ENCODE measurements around the gene HINT2.

DNA sequence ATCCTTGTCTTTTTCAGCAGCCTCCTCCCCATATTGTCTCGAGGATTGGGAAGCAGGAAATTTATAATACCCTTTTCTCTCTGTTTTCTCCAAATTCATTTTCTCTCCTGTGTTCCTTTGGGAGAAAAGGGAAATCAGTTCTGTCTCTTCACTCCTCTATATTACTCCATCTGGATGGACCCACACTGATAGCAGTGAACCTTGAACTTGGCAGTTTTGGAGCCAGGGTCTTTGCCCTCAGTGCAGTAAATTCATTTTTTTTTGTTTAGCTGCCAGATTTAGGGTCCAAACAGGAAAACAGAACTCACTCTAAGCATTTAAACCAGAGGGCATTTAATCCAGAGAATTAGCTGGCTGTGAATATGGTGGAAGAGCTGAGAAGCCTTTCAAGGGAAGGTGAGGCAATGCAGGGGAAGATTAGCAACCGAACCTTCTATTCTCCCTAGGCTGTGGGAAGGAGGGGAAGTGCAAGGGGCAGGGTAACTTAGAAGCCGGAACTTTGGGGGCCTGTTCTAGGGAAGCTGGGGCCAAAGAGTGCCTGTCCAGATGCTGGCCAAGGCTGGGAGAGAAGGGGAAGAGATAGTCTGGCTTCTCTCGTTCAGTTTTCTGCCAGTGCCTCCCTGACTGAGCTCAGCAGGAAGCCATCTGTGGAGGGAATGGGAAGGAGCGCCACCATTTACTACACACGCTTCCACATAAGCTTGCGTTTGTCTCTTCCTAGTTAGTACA is 39.8 kb downstream of the HINT2 start:
- TF ChIP-seq, protein P1, sequence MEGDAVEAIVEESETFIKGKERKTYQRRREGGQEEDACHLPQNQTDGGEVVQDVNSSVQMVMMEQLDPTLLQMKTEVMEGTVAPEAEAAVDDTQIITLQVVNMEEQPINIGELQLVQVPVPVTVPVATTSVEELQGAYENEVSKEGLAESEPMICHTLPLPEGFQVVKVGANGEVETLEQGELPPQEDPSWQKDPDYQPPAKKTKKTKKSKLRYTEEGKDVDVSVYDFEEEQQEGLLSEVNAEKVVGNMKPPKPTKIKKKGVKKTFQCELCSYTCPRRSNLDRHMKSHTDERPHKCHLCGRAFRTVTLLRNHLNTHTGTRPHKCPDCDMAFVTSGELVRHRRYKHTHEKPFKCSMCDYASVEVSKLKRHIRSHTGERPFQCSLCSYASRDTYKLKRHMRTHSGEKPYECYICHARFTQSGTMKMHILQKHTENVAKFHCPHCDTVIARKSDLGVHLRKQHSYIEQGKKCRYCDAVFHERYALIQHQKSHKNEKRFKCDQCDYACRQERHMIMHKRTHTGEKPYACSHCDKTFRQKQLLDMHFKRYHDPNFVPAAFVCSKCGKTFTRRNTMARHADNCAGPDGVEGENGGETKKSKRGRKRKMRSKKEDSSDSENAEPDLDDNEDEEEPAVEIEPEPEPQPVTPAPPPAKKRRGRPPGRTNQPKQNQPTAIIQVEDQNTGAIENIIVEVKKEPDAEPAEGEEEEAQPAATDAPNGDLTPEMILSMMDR (IDR thresholded peaks at IDR 0.05): no peak
- no peak for TF ChIP-seq POLR2A (IDR thresholded peaks at IDR 0.05)

All from prostate gland (tissue), 2 donors.